ENCODE results near the gene NT5C2.
"Not testable (repeated sequence)": the region's sequence is repeated elsewhere in the genome, so short reads cannot be mapped to it uniquely, and the experiment has no call there.

NT5C2 gene

DNA sequence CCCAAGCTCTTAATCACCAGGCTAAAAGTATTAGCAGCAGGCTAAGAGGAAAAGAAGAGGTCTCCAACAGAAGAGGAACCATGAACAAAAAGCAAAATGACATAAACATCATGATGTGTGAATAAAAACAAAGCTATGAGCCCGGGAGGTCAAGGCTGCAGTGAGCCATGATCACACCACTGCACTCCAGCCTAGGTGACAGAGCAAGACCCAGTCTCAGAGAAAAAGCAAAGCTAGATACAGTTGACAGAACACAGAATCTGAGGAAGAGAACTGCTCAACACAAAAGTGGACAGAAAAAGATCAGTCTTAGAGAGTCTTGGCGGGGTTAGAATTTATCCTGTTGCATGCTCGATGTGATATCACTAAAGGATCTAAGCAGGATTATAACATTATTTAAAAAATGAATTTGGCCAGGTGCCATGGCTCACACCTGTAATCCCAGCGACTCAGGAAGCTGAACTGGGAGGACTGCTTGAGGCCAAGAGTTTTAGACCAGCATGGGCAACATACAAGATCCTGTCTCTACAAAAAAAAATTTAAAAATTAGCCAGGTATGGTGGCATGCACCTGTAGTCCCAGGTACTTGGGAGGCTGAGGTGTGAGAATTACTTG is 37.5 kb downstream of the NT5C2 start:
- DNase-seq = no peak

DNA sequence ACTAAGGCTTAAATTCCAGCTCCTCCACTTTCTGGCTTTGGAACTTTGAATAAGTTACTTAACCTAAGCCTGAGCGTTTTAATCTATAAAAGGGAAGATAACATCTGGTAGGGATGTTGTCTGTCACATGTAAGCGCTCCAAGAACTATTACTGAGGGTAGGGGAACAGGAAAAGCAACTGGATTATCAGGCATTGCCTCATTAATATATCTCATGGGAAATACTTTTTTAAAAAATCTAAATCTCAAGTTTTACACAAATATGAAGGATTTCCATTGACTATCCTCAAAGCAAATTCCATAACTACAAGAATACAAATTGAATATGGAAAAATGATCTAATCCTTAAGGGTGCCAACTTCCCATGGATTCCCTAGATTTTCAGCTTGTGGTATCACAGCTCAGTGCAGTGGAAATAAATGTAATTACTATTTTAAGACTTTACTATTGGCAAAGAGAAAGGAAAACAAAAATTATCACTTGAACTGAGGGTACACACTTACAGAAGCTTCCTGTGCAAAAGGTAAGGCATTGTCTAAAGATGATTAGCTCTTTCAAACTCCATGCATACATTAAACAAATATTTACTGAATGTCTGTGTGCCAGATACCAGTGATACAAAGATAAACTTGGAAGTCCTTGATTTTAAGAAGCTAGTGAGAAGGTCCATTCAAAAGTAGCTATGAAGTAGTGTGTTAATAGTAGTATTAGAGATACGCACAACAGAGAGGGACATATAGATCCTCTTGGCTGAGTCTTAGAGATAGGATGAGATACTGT is 38.4 kb downstream of the NT5C2 start:
- no peak for DNase-seq

DNA sequence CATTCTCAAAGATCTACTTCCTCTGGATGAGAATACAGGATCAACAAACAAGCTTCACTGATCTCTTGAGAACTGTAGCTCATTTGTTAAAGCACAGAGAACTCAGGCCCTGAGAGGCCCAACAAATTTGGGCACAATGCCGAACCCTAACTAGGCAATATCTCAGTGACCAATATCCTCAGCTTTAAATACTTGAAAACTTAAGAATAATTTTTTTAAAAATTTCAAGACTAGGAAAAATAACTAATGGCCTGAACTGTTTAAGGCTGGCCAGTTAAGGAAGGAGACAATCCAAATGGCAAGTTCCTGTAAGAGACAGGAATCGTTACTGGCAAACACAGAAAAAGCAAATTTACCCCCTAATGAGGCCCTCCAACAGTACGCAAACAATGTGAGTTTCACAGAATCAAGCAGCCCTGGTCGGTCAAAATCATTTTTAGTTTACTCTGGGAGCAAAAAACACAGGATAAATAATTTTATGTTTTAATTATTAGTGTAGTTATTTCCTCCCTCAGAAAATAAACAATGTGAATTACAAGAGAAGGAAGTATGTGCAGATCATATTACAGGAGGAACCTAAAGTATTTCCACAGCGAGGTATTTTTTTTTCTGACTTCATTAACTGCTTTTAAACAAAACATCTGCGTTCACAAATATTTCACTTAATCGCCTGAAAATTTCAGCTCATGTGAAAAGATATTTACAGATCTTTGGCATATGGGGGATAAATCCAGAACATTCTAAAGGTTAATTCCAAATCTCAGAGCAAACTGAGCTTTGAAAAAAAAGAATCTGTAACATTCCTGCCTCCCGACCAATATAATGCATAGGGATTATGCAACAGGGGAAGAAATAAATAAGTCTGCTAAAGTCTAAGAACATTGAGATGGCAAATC is 39.5 kb downstream of the NT5C2 start:
- no peak for DNase-seq

DNA sequence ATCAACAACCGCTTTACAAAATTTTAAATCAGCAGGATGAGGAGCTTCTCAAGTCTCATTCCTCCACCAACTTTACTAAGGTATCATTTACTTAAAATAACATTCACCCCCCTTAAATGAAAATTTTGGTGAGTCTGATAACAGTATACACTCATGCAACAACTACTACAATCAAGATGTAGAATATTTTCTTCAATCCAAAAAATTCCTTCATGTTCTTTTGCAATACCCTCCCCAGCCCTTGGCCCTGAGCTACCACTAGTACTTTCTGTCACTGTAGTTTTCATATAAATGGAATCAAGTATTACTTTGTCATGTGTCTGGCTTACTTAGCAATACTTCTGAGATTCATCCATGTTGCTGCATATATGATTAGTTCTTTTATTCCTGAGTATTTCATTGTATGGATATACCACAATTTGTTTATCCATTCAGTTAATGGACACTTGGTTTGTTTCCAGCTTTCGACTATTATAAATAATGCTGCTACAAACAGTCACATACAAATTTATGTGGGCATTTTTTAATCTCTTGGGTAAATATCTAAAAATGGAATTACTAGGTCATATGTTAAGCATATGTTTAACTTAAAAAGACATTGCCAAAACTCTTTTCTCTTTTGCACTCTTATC is 43.0 kb downstream of the NT5C2 start:
- DNase-seq = no peak

DNA sequence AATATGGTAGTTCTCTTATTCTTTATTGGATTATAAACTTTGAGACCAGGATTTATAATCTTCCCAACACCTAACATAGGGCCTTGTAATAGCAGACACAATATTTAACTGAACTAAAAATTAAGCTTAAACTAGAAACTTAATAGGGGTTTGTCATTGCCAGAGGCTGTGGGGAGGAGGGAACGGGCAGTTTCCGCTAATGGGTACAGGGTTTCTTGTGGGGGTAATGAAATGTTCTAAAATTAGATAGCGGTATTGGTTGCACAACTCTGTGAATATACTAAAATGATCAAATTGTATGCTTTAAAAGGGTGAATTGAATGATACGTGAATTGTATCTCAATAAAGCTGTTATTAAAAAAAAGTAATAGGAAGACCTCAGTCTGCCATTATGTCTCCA is 45.4 kb downstream of the NT5C2 start:
- no peak for DNase-seq

DNA sequence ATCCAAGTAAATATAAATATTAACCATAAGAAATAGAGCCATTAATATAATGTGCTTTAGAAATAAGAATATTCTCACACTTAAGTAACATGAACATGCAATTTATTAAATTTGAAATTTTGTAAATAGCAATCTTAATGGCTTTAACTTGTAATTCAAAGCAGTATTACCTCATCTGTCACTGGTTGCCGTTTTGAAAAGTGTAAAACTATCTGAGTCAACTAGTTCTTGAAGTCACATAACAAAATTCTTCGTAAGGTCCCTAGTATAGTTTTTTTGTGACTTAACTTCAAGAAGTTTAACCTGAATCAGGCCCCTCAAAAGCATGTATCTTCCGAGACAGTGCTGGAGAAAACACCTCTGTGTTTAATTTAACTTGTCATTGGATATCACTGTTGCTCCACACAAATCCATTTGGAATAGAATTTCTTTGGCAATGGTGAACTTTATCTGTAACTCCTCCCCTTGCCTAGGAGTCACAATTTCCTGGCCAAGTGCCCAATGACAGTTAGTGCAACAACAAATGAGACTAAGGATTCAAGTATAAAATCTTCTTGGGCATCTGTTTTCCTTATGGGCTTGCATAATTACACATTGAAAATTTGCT is 47.1 kb downstream of the NT5C2 start:
- no peak for DNase-seq

DNA sequence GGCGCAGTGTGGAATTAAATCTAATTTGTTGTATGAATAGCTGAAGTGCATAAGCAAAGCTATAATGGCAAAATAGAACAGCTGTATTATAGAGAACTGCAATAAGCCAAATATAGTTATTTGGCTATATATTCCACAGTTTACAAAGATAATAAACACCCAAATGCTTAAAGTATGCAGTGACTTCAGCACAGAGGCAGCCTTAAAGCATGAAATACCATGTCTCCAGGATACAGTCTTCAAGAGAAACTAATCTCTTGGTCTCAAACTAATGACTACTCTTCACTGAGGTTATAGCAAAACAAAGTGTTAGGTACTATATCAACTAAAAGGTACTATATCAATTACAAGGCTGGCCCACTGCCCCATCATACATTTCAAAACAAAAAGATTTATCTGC is 48.0 kb downstream of the NT5C2 start:
- DNase-seq = no peak

DNA sequence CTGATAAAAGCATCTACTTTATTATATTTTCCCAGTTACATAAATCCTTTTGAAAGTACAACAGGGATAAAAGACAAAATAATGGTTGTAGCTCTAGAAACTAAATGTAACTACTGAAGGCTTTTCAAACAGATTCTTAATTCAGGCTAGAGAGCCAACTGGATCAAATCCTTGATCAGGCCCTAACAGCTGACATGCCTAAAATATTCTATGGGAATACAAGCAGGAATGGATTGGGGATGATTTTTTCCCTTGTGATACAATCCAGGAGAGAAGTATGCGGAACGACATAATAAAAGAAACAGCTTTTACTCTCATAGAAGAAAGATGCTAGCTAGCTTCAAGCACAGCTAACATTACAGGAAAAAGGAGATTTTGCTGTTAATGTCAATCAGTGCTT is 49.0 kb downstream of the NT5C2 start:
- no peak for DNase-seq

DNA sequence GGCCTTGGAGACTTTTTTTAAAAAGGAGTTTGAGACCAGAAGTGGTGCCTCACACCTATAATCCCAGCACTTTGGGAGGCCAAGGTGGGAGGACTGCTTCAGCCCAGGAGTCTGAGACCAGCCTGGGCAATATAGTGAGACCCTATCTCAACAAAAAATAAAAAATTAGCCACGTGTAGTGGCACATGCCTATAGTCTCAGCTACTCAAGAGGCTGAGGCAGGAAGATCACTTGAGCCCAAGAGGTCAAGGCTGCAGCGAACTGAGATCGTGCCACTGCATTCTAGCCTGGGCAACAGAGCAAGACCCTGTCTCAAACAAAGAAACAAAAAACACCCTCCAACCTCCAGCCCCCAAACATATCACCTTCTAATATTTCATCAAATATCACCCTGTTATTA is 49.4 kb downstream of the NT5C2 start:
- DNase-seq = not testable (repeated sequence)

DNA sequence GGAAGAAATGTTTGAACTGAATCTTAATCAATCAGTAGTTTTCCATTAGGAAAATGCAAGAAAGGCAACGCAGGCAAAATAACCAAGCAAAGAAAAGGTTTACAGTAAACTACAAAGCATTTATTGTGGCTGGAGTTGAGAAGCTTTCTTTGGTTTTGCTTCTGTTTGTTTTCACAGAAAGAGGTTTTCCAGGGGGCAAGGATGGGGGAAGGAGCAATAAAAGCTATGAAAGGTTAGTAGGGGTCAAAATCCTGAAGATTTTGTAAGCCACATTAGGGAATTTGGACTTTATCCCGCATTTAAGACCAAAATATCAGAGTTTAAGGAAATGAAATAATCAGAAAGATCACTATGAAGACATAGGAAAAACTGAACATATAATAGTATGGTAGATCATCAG is 51.1 kb downstream of the NT5C2 start:
- DNase-seq = no peak

DNA sequence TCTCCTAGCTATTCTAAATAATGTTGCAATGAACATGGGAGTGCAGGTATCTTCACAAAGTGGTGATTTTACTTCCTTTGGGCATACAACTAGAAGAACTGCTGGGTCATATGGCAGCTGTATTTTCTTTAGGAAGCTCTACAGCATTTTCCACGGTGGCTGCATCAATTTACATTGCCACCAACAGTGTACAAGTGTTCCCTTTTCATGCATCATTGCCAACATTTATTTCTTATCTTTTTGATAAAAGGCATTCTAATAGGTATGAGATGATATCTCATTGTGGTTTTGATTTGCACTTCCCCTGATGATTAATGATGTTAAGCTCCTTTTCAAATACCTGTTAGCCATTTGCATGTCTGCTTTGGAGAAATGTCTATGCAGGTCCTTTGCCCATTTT is 52.6 kb downstream of the NT5C2 start:
- no peak for DNase-seq

DNA sequence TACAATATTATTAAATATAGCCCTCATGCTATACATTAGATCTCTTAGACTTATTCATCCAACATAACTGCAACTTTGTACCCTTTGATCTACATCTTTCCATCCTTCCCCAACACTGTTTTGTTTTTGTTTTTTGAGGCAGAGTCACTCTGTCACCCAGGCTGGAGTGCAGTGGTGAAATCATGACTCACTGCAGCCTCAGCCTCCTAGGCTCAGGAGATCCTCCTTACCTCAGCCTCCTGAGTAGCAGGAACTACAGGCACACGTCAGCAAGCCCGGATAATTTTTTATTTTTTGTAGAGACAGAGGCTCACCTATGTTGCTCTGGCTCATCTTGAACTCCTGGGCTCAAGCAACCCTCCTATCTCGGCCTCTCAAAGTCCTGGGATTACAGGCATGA is 53.3 kb downstream of the NT5C2 start:
- no peak for DNase-seq

DNA sequence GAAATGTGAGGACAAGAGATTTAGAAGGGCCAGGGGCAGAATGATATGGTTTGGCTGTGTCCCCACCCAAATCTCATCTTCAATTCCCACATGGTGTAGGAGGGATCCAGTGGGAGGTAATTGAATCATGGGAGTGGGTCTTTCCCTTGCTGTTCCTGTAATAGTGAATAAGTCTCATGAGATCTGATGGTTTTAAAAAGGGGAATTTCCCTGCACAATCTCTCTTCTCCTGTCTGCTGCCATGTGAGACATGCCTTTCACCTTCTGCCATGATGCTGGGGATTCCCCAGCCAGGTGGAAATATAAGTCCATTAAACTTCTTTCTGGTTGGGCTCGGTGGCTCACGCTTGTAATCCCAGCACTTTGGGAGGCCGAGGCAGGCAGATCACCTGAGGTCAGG is 57.9 kb downstream of the NT5C2 start:
- not testable (repeated sequence) for DNase-seq

DNA sequence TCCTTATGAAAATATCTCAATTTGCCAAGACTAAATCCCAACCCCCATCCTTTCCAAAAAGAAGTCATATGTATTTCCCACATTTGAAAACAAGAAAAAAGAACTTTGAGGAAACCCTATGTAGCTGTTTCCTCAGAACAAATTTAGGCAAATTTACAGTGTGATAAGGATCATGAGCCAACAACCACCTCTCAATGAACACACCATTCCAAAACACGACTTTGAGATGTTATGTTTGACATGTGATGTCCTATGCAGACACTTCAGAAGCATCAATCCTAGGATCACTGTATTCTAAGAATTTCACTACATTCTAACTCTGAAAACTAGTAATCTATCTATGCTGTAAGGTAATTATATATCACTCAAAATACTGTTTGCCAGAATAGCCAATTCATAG is 62.2 kb downstream of the NT5C2 start:
- DNase-seq = no peak

DNA sequence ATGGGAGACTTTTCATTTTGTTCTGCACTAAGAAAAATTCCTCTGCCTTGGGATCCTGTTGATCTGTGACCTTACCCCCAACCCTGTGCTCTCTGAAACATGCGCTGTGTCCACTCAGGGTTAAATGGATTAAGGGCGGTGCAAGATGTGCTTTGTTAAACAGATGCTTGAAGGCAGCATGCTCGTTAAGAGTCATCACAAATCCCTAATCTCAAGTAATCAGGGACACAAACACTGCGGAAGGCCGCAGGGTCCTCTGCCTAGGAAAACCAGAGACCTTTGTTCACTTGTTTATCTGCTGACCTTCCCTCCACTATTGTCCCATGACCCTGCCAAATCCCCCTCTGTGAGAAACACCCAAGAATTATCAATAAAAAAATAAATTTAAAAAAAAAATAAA is 62.9 kb downstream of the NT5C2 start:
- not testable (repeated sequence) for DNase-seq

DNA sequence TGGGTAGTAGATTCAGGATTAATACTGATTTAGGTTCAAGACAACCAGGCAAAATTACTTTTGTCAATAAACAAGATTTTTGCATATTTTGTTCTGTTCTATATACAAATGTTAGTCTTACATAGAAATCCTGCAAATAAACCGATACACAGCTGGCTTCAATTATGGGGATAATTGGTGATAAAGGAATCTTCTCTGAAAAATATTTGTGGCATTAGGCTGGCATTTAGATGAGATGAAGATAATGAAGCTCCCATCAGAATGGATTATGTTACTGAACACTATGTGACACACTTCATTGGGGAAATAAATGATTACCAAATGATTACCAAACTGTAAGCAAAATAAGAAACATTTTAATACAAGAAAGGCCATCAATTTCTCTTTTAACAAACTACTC is 65.8 kb downstream of the NT5C2 start:
- DNase-seq = no peak

DNA sequence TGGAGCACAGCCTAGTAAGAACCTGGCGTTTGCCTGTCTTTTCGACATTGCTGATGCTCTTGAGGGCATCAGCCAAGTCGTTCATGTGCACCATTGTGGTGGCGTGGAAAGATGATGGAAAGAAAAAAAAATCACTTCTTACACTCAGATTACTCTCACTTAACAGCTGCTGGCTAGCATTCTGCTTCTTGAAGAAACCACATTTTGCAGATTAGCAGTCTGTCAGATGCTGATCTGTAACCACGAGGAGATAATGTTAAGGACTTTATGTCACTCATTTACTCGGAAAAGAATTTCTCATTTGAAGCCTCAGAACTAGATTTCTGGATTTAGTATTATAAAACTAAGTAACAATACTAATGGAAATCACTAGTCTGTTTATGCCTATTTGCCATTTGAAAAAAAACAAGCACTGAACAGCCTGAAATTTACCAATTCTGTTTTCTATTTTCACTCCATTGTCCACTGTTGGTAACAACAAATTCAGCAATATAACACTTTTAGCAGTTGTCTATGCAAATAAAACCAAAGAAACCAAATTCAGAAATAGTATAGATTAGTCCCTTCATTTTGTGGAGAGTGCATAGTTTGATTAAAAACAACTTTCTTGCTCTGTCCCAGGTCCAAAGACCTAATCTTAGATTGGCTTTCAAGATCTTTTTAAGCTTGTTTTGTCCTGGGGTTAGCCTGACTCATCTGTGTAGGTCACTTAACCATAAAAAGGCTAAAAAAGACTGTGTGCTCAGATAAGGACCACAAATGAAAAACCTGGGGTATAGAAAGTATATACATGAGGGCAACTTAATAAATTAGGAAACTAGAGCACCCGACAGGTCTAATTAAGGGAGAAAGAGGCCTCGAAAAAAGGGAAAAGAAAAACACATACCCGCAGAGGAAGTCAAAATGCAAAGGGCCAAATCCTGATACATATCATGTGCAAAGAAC is 67.5 kb downstream of the NT5C2 start:
- no peak for DNase-seq

DNA sequence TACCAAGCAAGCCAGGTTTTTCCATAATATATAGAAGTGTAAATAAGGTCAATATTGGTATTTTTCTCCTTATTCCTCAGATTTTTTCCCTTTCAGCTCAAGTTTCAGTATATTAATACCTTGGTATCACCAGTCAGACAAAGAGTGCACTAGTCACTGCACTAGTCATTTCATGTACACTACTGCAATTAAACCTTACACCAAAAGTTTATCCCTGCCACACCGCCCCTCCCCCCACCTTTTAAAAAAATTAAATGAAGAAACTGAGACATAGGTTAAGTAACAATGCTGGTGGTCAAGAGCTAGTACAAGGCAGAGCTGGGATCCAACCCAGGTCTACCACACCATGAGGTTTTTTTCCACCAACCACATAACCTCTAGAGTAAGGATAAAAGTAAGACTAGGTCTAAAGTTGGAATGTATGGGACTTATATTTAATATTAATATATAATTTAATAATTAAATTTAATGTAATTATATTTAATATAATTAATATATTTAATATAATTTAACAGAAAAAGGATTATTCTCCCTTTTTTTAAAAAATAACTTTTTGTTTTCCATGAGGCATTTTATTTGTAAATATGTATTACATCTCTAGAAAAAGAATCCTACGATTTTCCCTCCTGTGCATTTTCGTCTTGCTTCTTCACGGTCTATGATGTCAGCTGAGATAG is 68.5 kb downstream of the NT5C2 start:
- no peak for DNase-seq

DNA sequence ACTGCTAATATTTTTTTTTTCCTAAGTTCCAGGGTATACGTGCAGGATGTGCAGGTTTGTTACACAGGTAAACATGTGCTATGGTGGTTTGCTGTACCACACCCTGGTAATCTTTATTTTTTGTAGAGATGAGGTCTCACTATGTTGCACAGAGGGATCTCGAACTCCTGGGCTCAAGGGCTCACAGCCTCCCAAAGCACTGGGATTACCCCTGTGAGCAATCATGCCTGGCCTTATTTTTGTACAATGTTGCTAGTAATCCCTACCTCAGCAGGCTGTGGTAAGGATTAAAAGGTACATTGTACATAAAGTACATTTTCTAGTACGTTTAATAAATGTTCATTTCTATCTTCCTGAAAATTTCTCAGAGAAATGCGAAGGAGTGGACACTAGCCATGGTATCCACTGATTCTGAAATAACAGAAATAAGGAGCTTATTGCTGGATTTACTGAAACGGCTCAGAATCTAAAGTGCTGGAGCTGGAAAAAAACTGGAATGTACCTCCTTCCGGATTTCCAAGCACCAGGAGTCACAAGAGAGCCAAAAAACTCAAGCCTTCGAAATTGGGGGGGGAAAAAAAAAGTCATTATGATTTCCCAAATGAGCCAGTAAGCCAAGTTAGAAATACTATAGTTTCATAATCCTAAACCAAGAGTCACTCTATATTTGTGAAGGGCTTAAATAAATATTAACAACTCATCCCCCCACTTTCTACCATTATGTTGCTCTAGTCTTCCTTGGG is 69.6 kb downstream of the NT5C2 start:
- DNase-seq = no peak

DNA sequence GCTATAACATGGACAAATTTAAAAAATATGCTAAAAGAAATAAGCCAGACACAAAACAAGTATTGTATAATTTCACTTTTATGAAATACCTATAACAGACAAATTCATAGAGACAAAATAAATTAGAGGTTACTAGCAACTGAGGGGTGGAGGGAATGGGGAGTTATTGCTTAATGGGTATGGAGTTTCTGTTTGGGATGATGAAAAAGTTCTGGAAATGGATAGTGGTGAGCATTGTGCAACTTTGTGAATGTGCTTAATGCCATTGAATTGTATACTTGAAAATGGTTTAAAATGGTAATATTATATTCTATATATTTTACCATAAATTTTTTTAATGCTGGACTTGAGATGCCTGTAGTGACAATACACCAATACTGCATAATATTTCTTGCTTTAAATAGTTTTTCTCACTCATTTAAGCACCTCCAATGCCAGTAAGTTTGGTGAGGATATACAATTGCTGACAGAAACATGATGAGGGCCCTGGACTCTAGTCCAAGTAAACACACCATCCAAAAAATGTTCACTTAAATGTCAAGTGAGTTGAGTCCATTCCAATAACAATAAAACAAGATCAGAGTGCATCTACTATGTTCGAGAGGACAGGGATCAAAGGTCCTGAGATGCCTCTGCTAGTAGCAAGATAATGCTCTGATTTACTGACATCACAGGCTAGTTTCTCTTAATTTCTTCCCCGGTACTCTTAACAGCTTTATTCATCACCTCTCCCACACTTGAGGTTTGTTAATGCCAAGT is 71.9 kb downstream of the NT5C2 start:
- DNase-seq = no peak

Measured in NCI-H1417 treated with DMSO at 0.1 percent for 48 hours (cell line).